ENCODE data around the gene BORCS6.
A peak's percentile ranks its signal among the peaks of the same experiment; 100 is the strongest.

The BORCS6 gene

DNA sequence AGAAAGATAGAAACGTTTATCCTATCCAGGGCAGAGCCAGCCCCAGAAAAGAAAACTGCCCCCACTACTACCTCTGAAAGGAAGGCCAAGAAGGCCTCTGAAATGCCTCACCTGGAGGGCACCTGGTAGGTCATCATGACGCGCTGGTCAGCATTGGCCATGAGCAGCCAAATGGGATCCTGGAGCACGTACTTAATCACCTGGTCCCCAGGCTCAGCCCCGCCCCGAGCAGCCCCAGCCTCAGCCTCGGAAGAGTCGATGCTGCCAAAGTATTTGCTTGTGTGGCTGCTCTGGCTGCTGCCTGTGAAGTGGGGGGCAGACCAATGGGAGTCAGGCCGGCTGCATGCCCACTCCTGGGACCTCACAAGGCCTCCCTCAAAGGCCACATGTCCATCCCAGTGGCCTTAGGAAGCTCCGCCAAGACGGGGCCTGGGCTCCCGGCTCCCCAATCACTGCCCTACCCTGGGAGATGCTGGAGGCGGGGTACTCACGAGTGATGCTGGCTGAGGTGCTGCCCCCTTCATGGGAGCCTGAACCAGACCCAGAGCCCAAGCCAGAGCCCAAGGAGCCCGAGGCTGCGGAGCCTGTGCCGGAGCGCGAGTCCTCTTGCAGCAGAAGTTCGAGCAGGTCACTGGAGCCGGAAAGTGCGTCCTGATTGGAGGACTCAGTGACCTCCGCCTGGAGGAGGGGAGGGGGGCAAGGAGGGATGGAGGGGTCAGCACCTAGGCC, 47.7 kb downstream of the BORCS6 start:
- DNase-seq (ENCODE audit: low read depth): no peak

GRCh38 chr17:8141741-8142140, 48.2 kb downstream of the BORCS6 start:
- DNase-seq (ENCODE audit: low read depth): no peak

GRCh38 chr17:8141045-8141444, 48.9 kb downstream of the BORCS6 start:
- no peak for DNase-seq (ENCODE audit: low read depth)

GRCh38 chr17:8140065-8141029, 49.6 kb downstream of the BORCS6 start:
- DNase-seq (ENCODE audit: low read depth): no peak

DNA sequence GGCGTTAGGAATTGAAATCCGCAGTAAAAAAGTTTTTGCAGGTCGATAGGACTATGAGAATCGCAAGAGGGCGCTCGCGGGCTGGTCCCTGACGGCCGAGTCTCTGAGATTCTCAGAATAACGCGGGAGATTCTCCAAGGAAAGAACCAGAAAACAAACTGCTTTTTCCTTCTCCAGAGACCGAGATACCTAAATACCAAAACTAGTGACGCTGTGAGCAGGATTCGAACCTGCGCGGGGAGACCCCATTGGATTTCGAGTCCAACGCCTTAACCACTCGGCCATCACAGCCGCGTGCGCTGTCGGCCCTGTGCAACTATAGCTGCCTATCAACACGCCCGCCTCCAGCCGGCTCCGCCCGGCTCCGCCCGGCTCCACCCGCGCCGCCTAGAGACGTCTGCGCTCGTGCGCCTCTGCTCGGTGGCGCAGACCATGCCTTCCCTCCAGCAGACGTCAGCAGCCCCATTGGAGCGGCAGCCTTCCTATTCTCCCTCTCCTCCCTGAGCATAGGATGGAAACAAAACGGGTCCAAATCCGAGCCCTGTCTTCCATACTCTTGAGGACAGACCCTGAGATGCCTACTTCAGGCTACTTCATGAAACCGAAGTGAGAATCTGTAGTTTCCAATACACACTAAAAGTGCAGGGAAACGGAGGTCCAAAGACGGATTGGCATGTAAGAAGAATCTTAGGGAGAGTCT, 51.2 kb downstream of the BORCS6 start:
- DNase-seq (ENCODE audit: low read depth): peak; percentile 89

- DNase-seq (ENCODE audit: low read depth): no peak
These were observed 51.7 kb downstream of the BORCS6 start for GRCh38 chr17:8138374-8138671.

Measured in non-pigmented ciliary epithelial cell (primary cell).